SU-DHL-6 (cell line): Measurements from ENCODE around the gene TCEANC2.

Experiments
- EZH2phosphoT487 ChIP-seq: fragments of 200-600 bp; sonication (generic), shearing (Covaris generic); conservative IDR thresholded peaks from 2 replicates; pipeline ENCODE4 v1.6.1; 2018; ENCODE audit warnings: mild to moderate bottlenecking, antibody characterized with exemption, low read length, moderate library complexity, mixed read lengths
- TF ChIP-seq, protein P1 (sequence below): fragments of 200-600 bp; sonication (generic); IDR thresholded peaks from one replicate; pipeline ENCODE4 v1.5.1; 2017; ENCODE audit warnings: antibody characterized with exemption, mild to moderate bottlenecking, low read length, moderate library complexity; ENCODE audit not compliant: insufficient read depth, poor library complexity, severe bottlenecking

DNA sequence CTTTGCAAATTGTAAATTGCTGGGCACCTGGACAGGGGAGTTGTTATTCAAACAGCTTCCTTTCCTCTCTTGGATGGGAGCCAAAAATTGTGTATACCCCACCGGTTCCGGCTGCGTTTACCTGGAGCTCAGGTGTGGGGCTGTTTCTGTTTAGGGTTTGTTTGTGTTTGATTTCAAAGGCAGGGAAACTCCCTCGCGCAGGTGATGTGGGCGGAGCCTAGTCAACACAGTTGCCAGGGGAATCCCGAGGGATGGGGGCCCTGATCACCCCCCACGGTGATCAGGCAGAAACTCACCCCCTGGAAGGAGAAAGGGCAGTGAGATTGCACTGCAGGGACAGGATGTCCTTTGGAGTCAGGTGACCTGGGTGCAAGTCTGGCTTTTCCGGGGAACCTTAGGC lies 71.1 kb downstream of the TCEANC2 start:
- TF ChIP-seq, protein P1, sequence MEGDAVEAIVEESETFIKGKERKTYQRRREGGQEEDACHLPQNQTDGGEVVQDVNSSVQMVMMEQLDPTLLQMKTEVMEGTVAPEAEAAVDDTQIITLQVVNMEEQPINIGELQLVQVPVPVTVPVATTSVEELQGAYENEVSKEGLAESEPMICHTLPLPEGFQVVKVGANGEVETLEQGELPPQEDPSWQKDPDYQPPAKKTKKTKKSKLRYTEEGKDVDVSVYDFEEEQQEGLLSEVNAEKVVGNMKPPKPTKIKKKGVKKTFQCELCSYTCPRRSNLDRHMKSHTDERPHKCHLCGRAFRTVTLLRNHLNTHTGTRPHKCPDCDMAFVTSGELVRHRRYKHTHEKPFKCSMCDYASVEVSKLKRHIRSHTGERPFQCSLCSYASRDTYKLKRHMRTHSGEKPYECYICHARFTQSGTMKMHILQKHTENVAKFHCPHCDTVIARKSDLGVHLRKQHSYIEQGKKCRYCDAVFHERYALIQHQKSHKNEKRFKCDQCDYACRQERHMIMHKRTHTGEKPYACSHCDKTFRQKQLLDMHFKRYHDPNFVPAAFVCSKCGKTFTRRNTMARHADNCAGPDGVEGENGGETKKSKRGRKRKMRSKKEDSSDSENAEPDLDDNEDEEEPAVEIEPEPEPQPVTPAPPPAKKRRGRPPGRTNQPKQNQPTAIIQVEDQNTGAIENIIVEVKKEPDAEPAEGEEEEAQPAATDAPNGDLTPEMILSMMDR = no peak
- TF ChIP-seq EZH2phosphoT487 = no peak
